HK-2 (cell line): ENCODE data around the gene CTNNA1.

Experiments used
- DNase-seq: peaks from one replicate; pipeline ENCODE4 v3.0.0-alpha.2; 2018; ENCODE audit not compliant: unreplicated experiment

CTNNA1 gene

GRCh38 chr5:138850865-138851435 is 97.7 kb downstream of the CTNNA1 start:
- no peak for DNase-seq

DNA sequence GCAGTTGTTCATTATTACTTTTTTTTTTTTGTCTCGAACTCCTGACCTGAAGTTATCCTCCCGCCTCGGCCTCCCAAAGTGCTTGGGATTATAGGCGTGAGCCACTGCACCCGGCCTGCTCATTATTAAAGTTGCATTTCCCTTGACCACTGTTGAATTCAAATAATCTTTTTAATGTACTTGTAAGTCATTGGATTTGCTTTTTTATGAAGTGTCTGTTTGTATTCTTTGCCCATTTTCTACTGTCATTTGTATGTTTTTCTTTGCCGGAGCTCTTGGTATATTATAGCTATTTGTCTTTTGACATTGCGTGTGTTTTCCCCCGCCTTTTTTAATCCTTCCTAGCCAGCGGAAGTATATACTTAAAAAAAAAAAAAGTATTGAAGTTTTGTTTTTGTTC is 99.9 kb downstream of the CTNNA1 start:
- no peak for DNase-seq

DNA sequence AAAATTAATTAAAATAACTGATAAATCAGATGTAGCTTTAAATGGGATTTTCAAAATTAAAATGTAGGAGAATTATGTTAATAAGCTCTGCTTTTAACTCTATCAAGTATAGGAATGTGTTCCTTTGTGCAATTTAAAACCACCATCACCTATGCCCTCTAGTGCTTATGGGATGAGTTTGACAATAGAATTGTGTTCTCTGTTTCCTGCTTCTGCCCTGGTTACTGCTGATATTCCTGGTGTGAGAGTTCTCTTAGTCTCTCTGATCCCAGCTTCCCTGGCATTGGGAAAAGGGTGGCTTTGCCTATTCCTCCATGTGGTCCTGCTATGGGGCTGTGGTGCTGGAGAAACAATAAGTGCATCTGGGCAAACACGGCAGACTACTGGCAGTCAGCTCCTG is 113.8 kb downstream of the CTNNA1 start:
- DNase-seq = no peak

- no peak for DNase-seq
Measured at GRCh38 chr5:138869038-138869437, 115.8 kb downstream of the CTNNA1 start.

DNA sequence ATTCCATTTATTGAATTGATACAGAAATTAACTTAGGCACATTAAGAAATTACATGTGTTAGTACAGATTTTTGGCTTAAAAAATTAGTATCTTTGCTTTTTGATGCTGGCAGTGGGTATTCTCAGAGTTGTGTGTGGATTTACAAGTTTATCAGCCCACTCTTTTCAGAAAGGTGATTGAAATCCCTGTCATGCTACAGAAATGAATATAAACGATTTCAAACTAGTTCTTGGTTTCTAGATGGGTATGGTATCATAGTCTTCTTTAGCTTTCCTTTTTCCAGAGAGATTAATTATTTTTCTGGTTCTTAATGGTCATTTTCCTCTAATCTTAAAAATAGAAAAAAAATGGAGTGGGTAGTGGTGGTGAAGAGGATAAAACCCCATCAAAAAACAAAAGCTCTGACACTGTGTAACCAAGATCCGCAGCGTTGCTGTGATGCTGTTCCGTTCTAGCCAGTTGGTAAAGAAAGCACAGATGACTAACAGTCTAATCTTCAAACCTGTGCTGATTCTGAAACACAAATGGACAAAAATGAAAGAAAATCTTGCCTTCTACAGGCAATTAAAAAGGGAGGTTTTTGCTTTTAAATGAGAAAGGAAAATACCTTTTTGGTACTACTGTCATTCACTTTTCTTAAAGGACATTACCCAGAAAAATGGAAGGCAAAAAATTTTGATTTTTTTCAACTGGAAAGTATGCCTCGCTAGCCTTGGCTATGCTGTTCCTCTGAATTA is 116.7 kb downstream of the CTNNA1 start:
- DNase-seq = no peak

DNA sequence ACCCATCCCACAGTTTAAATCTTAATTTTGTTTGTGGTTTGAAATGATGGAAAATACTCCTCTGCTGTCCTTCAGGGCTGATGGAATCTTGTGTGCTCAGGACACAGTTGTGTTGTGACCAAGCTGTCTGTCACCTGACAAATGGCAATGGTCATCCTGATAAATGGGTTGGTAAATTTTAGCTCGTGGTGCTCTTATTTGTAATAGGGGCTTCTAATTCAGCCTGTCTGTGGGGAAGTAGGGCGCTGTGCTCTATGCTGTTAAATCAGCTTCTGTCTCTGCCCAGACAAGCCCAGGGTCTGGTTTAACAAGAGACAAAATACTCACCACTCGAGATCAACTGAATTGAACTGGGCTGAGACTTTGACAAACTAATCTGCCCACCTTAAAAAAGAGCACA is 117.4 kb downstream of the CTNNA1 start:
- no peak for DNase-seq

GRCh38 chr5:138872841-138873465 is 119.7 kb downstream of the CTNNA1 start:
- DNase-seq = no peak

DNA sequence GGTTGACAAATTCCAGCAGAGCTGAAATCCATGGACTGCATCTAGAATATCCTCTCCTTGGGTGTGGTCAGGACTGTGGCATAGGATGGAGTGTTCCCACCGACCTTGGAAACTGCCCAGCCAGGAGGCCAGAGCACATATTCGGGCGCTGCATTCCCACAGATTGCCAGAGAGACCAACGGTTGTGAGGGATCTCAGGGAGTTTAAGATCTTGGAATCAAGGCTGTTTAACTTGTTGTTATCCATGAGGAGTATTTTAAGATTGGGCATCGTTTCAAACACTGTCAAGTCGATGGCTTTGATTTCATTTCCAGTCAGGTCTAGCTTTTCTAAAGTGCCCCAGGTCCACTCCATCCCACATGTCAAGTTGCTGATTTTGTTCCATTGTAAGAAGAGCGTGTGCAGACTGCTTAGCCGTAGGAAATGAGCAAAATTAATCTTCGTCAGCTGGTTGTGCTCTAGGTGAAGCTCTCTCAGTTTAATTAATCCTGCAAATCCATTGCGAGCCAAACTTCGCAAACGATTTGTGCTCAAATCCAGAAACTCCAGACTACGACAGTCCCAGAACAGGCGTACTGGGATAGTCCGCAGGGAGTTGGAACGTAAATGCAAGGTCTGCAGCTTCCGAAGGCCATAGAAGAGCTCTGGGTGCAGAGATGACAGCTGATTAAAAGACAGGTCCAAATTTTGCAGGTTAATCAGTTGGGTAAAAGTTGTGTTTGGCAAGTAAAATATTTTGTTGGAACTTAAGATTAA is 120.4 kb downstream of the CTNNA1 start:
- no peak for DNase-seq

GRCh38 chr5:138874241-138874640 is 121.0 kb downstream of the CTNNA1 start:
- DNase-seq = no peak

GRCh38 chr5:138874771-138875551 is 121.7 kb downstream of the CTNNA1 start, which contains the start of gene LRRTM2:
LRRTM2 (minus strand) TSS chr5:138875335; CDS start chr5:138874911, 424 bp downstream.
- DNase-seq = no peak

DNA sequence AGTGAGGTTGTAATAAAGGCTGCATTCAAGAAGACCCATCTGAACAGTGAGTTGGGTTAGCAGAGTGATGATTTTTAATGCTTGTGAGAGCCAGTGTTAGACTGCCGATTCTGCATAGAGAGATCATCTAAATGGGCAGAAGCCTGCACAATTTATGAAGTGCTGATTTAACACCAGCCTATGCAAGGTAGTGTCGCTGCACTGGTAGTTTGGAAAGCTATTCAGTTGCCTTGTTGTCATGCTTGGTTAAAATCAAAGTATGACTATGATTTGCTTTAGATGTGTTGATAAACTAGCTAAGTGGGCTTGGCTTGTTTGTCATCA is 122.3 kb downstream of the CTNNA1 start:
- DNase-seq = no peak

GRCh38 chr5:138875946-138876345 is 122.7 kb downstream of the CTNNA1 start:
- DNase-seq = no peak

GRCh38 chr5:138876811-138877210 is 123.6 kb downstream of the CTNNA1 start:
- no peak for DNase-seq

- DNase-seq = no peak
Measured at GRCh38 chr5:138878437-138879235, 125.4 kb downstream of the CTNNA1 start.

DNA sequence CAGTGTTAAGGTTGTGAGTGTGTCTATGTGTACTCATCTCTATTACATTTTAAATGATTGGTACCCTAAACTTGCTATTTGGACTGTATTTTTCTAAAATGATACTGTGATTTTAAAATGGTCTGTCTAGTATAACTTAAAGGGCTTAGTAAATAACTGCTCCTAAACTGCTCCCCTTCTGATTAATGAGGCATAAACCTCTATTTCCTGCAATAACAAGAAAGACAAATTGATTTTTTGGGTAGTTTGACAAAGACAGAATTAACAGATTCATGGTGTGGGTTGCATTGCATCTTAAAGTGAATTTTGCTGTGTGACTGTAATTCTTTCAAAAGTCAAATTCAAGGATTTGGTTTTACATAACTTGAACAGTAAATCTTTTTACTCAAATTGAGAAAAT is 130.0 kb downstream of the CTNNA1 start:
- no peak for DNase-seq

GRCh38 chr5:138884094-138884493 is 130.9 kb downstream of the CTNNA1 start:
- no peak for DNase-seq

- no peak for DNase-seq
Measured at GRCh38 chr5:138884554-138884953, 131.3 kb downstream of the CTNNA1 start.

DNA sequence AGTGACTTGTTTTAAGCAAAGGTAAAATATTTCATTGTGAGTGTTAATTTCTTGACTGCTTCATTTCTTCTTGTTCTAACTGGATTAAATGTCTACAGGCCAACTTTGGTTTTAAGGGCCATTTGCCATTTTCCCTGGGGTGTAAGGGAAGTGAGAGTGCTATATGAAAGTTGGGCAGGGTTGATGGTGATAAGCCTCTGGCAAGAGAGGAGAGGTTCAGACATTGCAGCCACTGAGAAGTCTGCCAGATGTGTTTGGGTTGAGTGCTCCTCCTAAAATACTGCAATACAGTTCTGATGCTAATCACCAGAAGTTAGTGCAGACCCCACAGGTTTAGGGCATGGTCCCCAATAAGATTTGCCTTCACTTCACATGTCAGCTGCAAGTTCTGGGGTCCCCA is 136.8 kb downstream of the CTNNA1 start:
- DNase-seq = no peak

GRCh38 chr5:138890644-138891043 is 137.4 kb downstream of the CTNNA1 start:
- no peak for DNase-seq

DNA sequence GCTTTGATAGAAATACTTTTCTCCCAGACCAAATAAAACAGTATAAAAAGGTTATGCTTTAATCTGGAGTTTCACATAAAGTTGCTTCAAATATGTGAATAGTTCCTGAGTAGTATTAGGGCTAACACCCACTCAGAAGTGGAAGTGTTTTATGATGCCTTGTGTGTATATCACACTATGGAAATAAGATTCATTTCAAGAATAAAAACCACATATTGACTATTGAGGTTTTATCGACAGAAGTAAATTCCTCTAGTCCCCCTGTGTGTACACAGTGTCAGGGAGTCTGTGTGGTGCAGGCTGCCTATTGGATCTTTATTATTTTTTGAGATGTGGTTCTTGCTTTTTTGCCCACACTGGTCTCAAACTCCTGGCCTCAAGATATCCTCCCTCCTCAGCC is 142.7 kb downstream of the CTNNA1 start:
- no peak for DNase-seq

DNA sequence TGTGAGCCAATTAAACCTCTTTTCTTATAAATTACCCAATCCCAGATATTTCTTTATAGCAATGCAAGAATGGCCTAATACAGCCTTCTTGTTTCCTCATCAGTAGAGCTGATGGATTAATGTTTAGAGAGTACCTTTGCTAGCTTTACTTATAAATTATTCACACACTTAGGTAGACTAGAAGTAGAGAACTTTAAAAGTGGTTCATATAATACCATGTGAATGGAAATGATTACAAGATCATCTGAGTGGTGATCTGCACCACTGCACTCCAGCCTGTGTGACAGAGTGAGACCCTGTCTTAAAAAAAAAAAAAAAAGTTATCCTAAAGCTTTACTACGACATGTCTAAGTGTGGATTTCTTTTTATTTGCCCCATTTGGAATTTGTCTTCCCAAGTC is 145.1 kb downstream of the CTNNA1 start:
- DNase-seq = no peak
